ENCODE measurements around the gene GLB1L2.

DNA sequence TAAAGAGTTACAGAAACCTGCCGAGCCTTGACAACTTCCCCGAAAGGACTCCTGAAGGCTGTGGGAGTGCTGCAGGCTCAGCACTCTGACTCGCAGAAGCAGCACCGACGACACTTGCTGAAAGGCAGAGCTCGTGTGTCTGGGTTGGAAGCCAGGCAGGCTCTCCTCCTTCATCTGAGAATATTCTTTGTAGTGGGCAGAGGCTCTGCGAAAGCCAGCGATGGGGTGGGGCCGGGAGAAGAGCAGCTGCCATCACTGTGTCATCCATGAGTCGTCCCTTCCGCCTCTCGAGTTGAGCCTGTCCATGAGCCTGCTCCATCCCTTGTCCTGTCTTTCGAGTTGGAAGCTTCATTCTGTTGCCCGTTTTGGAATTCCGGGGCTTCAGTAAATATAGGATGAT, 11.9 kb downstream of the GLB1L2 start:
- TF ChIP-seq, protein P1, sequence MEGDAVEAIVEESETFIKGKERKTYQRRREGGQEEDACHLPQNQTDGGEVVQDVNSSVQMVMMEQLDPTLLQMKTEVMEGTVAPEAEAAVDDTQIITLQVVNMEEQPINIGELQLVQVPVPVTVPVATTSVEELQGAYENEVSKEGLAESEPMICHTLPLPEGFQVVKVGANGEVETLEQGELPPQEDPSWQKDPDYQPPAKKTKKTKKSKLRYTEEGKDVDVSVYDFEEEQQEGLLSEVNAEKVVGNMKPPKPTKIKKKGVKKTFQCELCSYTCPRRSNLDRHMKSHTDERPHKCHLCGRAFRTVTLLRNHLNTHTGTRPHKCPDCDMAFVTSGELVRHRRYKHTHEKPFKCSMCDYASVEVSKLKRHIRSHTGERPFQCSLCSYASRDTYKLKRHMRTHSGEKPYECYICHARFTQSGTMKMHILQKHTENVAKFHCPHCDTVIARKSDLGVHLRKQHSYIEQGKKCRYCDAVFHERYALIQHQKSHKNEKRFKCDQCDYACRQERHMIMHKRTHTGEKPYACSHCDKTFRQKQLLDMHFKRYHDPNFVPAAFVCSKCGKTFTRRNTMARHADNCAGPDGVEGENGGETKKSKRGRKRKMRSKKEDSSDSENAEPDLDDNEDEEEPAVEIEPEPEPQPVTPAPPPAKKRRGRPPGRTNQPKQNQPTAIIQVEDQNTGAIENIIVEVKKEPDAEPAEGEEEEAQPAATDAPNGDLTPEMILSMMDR (IDR thresholded peaks at IDR 0.05 in 2 of 3, conservative IDR thresholded peaks at IDR 0.05 in 1 of 3; ENCODE audit: borderline replicate concordance in 1 of 3, insufficient read depth in 1 of 3, low read depth in 2 of 3, low read length in 2 of 3) = no peak
- TF ChIP-seq, protein P2, sequence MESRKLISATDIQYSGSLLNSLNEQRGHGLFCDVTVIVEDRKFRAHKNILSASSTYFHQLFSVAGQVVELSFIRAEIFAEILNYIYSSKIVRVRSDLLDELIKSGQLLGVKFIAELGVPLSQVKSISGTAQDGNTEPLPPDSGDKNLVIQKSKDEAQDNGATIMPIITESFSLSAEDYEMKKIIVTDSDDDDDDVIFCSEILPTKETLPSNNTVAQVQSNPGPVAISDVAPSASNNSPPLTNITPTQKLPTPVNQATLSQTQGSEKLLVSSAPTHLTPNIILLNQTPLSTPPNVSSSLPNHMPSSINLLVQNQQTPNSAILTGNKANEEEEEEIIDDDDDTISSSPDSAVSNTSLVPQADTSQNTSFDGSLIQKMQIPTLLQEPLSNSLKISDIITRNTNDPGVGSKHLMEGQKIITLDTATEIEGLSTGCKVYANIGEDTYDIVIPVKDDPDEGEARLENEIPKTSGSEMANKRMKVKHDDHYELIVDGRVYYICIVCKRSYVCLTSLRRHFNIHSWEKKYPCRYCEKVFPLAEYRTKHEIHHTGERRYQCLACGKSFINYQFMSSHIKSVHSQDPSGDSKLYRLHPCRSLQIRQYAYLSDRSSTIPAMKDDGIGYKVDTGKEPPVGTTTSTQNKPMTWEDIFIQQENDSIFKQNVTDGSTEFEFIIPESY (IDR thresholded peaks at IDR 0.05; ENCODE audit: extremely low read depth, insufficient replicate concordance, low read length) = no peak
- TF ChIP-seq ZNF274 (IDR thresholded peaks at IDR 0.05; ENCODE audit: low read depth, low read length) = no peak
- TF ChIP-seq POLR2A (IDR thresholded peaks at IDR 0.05; ENCODE audit: borderline replicate concordance, extremely low read depth, insufficient read depth, insufficient read length) = no peak
- TF ChIP-seq, protein P3, sequence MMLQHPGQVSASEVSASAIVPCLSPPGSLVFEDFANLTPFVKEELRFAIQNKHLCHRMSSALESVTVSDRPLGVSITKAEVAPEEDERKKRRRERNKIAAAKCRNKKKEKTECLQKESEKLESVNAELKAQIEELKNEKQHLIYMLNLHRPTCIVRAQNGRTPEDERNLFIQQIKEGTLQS (IDR thresholded peaks at IDR 0.05) = no peak
- TF ChIP-seq CEBPB (IDR thresholded peaks at IDR 0.05; ENCODE audit: low read depth) = no peak
- no peak for TF ChIP-seq TCF7L2 (IDR thresholded peaks at IDR 0.05; ENCODE audit: borderline replicate concordance, extremely low read depth, insufficient read depth, insufficient read length)
- TF ChIP-seq, protein P4, sequence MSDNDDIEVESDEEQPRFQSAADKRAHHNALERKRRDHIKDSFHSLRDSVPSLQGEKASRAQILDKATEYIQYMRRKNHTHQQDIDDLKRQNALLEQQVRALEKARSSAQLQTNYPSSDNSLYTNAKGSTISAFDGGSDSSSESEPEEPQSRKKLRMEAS (IDR thresholded peaks at IDR 0.05) = no peak
- no peak for TF ChIP-seq EZH2 (IDR thresholded peaks at IDR 0.05)
- no peak for TF ChIP-seq POLR2AphosphoS5 (IDR thresholded peaks at IDR 0.05; ENCODE audit: low read depth, low read length)
- TF ChIP-seq, protein P5, sequence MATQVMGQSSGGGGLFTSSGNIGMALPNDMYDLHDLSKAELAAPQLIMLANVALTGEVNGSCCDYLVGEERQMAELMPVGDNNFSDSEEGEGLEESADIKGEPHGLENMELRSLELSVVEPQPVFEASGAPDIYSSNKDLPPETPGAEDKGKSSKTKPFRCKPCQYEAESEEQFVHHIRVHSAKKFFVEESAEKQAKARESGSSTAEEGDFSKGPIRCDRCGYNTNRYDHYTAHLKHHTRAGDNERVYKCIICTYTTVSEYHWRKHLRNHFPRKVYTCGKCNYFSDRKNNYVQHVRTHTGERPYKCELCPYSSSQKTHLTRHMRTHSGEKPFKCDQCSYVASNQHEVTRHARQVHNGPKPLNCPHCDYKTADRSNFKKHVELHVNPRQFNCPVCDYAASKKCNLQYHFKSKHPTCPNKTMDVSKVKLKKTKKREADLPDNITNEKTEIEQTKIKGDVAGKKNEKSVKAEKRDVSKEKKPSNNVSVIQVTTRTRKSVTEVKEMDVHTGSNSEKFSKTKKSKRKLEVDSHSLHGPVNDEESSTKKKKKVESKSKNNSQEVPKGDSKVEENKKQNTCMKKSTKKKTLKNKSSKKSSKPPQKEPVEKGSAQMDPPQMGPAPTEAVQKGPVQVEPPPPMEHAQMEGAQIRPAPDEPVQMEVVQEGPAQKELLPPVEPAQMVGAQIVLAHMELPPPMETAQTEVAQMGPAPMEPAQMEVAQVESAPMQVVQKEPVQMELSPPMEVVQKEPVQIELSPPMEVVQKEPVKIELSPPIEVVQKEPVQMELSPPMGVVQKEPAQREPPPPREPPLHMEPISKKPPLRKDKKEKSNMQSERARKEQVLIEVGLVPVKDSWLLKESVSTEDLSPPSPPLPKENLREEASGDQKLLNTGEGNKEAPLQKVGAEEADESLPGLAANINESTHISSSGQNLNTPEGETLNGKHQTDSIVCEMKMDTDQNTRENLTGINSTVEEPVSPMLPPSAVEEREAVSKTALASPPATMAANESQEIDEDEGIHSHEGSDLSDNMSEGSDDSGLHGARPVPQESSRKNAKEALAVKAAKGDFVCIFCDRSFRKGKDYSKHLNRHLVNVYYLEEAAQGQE (IDR thresholded peaks at IDR 0.05; ENCODE audit: low read depth) = no peak
- no peak for TF ChIP-seq JUND (IDR thresholded peaks at IDR 0.05)

All from HCT116 (cell line).